Measurements from ENCODE around the gene SMYD3.

SMYD3 gene

DNA sequence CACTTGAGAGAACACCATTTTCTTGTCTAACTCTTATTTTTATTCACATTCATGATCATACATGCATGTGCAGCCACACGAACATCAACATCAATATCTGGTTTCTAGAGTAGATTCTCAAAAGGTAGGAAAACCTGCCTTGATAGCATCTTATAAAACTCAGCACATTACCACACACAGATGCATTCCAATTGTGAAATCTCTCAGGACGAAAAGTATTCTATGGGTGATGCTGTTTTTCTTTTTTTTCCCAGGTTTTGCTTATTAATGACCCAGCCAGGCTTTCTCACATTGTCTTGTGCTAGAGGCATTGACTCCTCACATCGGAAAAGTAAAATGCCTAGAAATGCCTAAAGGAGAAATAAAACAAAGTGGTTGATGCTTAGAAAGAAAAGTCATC, 789.5 kb downstream of the SMYD3 start:
- H3K4me3 ChIP-seq (ENCODE audit: insufficient read depth, low read length, poor library complexity, severe bottlenecking): no peak overlapping the region
- no peak overlapping the region for H3K4me2 ChIP-seq (ENCODE audit: low read depth, low read length, poor library complexity, severe bottlenecking)
- H4K20me1 ChIP-seq (ENCODE audit: low read depth, low read length): no peaks in the 10 kb centered on the region
- H3K27me3 ChIP-seq (ENCODE audit: low read length): no peaks in the 10 kb centered on the region
- no peak overlapping the region for H3K9ac ChIP-seq (ENCODE audit: low read length)
- no peak overlapping the region for H3K27ac ChIP-seq (ENCODE audit: low read depth, low read length)
- no peaks in the 10 kb centered on the region for H3K9me2 ChIP-seq (replicated peaks; ENCODE audit: insufficient read depth, low read length)
- TF ChIP-seq EZH2phosphoT487 (conservative IDR thresholded peaks at IDR 0.05; ENCODE audit: low read length): no peak
- TF ChIP-seq, protein P1, sequence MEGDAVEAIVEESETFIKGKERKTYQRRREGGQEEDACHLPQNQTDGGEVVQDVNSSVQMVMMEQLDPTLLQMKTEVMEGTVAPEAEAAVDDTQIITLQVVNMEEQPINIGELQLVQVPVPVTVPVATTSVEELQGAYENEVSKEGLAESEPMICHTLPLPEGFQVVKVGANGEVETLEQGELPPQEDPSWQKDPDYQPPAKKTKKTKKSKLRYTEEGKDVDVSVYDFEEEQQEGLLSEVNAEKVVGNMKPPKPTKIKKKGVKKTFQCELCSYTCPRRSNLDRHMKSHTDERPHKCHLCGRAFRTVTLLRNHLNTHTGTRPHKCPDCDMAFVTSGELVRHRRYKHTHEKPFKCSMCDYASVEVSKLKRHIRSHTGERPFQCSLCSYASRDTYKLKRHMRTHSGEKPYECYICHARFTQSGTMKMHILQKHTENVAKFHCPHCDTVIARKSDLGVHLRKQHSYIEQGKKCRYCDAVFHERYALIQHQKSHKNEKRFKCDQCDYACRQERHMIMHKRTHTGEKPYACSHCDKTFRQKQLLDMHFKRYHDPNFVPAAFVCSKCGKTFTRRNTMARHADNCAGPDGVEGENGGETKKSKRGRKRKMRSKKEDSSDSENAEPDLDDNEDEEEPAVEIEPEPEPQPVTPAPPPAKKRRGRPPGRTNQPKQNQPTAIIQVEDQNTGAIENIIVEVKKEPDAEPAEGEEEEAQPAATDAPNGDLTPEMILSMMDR (IDR thresholded peaks at IDR 0.05; ENCODE audit: insufficient read depth, low read length, poor library complexity, severe bottlenecking): no peak
- no peaks in the 10 kb centered on the region for H3K36me3 ChIP-seq (ENCODE audit: low read length)
- no peaks in the 10 kb centered on the region for H3F3A ChIP-seq (ENCODE audit: insufficient read depth)
- H3K79me2 ChIP-seq (ENCODE audit: insufficient read depth, low read length): no peaks in the 10 kb centered on the region
- H3K9me3 ChIP-seq (ENCODE audit: insufficient read depth, low read length): no peaks in the 10 kb centered on the region
- H2AFZ ChIP-seq (ENCODE audit: low read depth, low read length, severe bottlenecking): no peak overlapping the region

DNA sequence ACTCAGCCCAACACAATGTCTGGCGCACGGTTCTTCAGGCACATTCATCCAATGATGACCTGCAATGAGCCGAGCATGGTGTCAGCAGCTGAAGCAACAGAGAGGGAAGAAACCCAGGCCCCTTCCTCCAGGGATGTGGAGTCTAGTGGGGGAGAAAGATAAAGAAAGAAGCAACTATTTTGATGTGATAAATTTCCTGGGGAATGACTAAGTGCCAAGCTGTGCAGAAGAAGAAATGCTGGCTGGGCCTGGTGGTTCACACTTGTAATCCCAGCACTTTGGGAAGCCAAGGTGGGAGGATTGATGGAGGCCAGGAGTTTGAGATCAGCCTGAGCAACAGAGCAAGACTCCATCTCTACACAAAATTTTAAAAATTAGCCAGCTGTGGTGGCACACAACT, 790.5 kb downstream of the SMYD3 start:
- Histone ChIP-seq H3K4me2 (ENCODE audit: low read depth, low read length, poor library complexity, severe bottlenecking) (no peak overlapping the region), H3F3A (ENCODE audit: insufficient read depth) (no peaks in the 10 kb centered on the region)

DNA sequence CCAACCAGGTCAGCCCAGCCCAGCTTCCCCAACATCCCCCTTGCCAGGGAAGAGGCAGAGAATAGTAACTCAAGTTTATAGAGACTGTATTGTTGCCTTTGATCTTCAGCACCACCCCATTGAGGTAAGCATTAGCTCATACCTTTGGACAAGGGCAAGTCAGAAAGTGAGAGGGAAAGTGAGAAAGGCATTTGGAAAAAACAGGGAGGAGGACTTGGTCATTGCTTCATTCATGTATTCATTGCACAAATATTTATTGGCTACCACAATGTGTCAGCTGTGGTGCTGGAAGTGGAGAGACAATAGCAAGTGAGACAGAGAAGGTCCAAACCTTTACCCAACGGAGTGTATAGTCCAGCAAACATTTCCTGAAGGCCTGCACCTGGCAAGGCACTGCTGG, 791.1 kb downstream of the SMYD3 start:
- Histone ChIP-seq H3K9me3 (ENCODE audit: insufficient read depth, low read length) (no peaks in the 10 kb centered on the region), H2AFZ (ENCODE audit: low read depth, low read length, severe bottlenecking) (no peak overlapping the region), H3K36me3 (ENCODE audit: low read length) (no peaks in the 10 kb centered on the region), H3K79me2 (ENCODE audit: insufficient read depth, low read length) (no peaks in the 10 kb centered on the region), H4K20me1 (ENCODE audit: low read depth, low read length) (no peaks in the 10 kb centered on the region), H3K9me2 (replicated peaks; ENCODE audit: insufficient read depth, low read length) (no peaks in the 10 kb centered on the region), H3K4me3 (ENCODE audit: insufficient read depth, low read length, poor library complexity, severe bottlenecking) (no peak overlapping the region), H3K27me3 (ENCODE audit: low read length) (no peaks in the 10 kb centered on the region), H3K27ac (ENCODE audit: low read depth, low read length) (no peak overlapping the region), H3K9ac (ENCODE audit: low read length) (no peak overlapping the region), H3F3A (ENCODE audit: insufficient read depth) (no peaks in the 10 kb centered on the region), H3K4me2 (ENCODE audit: low read depth, low read length, poor library complexity, severe bottlenecking) (no peak overlapping the region)
- no peak for TF ChIP-seq EZH2phosphoT487 (conservative IDR thresholded peaks at IDR 0.05; ENCODE audit: low read length)
- TF ChIP-seq, protein P1 (IDR thresholded peaks at IDR 0.05; ENCODE audit: insufficient read depth, low read length, poor library complexity, severe bottlenecking): no peak

More for the DNA sequence above, 790.5 kb downstream of the SMYD3 start:
- H3K9me3 ChIP-seq (ENCODE audit: insufficient read depth, low read length): no peaks in the 10 kb centered on the region
- H2AFZ ChIP-seq (ENCODE audit: low read depth, low read length, severe bottlenecking): no peak overlapping the region
- H3K9ac ChIP-seq (ENCODE audit: low read length): no peak overlapping the region
- H3K4me3 ChIP-seq (ENCODE audit: insufficient read depth, low read length, poor library complexity, severe bottlenecking): no peak overlapping the region
- no peaks in the 10 kb centered on the region for H3K36me3 ChIP-seq (ENCODE audit: low read length)
- no peaks in the 10 kb centered on the region for H3K79me2 ChIP-seq (ENCODE audit: insufficient read depth, low read length)
- no peaks in the 10 kb centered on the region for H3K9me2 ChIP-seq (replicated peaks; ENCODE audit: insufficient read depth, low read length)
- TF ChIP-seq EZH2phosphoT487 (conservative IDR thresholded peaks at IDR 0.05; ENCODE audit: low read length): no peak
- TF ChIP-seq, protein P1 (IDR thresholded peaks at IDR 0.05; ENCODE audit: insufficient read depth, low read length, poor library complexity, severe bottlenecking): no peak
- no peaks in the 10 kb centered on the region for H4K20me1 ChIP-seq (ENCODE audit: low read depth, low read length)
- no peak overlapping the region for H3K27ac ChIP-seq (ENCODE audit: low read depth, low read length)
- no peaks in the 10 kb centered on the region for H3K27me3 ChIP-seq (ENCODE audit: low read length)
